IPS-NIHi11 (cell line): Measurements from ENCODE around the gene BLMH.

Experiments
- DNase-seq: peaks from one replicate; pipeline ENCODE4 v3.0.0; 2012; ENCODE audit warnings: mixed read lengths, low spot score

The BLMH gene

GRCh38 chr17:30304778-30305177 lies 13.0 kb upstream of the BLMH start:
- no peak for DNase-seq

- DNase-seq, result no peak
Observed at GRCh38 chr17:30302241-30302640, 10.5 kb upstream of the BLMH start.

GRCh38 chr17:30300818-30301217 lies 9.1 kb upstream of the BLMH start:
- DNase-seq, result no peak

- no peak for DNase-seq
Observed at GRCh38 chr17:30299000-30299399, 7.3 kb upstream of the BLMH start.

DNA sequence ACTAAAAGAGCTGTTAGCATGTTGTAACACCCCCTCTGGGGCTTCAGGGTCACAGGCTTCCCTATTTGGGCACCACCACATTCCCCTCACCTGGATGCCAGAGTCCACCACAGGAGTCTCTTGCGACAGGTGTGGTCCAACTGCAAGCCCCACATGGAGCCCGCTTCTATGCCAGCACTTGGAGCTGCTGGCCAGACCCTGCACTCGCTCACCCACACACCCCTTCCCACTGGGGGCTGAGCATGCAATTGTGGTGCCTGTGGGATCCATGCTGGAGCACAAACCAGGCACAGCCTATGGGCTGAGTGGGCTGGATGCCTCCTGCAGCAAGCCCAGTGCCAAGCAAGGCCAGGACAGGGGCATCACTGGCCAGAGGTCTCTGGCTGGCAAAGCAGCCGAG lies 6.0 kb upstream of the BLMH start:
- no peak for DNase-seq

DNA sequence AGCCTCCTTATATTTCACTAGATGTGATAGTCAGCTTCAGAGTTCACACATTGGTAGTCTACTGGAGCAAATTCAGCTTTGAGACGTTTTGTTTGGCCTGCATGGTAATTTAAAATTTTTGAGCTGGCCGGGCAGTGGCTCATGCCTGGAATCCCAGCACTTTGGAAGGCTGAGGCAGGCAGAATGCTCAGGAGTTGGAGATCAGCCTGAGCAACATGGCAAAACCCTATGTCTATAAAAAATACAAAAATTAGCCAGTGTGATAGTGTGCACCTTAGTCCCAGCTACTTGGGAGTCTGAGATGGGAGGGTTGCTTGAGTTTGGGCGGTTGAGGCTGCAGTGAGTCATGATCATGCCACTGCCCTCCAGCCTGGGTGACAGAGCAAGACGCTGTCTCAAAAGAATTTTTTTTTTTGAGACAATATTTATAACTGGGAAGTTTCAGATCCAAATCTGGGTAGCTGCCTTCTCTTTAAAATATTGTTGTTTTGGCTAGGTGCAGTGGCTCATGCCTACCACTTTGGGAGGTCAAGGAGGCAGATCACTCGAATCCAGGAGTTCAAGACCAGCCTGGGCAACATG lies 4.8 kb upstream of the BLMH start:
- no peak for DNase-seq

GRCh38 chr17:30292286-30292858 lies 628 bp upstream of the BLMH start:
- peak; percentile 78 for DNase-seq

- DNase-seq, result peak; percentile 75
Observed at GRCh38 chr17:30290696-30291542, 825 bp downstream of the BLMH start.

DNA sequence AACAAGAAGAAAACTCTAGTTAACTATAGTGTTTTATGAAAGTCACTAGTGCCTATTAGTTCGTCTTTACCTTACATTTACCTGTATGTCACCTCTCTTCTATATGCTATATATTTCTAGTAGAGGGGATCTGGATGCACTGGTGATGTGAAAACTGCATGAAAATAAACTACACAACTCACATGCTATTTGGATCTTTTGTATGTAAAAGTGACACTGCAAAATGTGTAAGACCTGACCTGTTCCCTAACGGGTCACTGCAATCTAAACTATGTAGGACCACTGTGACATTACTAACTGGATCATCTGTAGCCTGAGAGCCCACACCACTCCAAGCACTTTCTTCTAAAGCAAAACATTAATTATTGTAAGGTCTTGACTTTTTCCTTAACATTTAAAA lies 1.7 kb downstream of the BLMH start:
- no peak for DNase-seq

DNA sequence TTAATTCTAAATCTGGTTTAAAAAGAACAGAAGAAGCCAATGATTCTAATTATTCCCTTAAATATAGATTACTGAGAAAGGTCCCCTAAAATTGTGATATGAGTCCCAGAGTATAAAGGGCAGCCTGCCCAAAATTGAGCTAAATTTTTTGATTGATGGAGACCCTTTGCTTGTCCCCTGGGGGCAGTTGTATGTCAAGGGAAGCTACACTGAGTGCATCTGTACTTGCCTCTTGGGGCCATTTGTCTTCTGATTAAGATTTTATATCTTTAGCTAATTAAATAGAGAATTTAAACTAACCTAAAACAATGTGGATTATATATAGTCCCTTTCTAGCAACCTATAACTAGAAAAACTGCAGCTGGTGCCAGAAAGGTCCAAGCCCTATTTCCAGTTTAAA lies 12.6 kb downstream of the BLMH start:
- no peak for DNase-seq

- no peak for DNase-seq
Observed at GRCh38 chr17:30278032-30278431, 13.7 kb downstream of the BLMH start.

- no peak for DNase-seq
Observed at GRCh38 chr17:30275911-30276310, 15.8 kb downstream of the BLMH start.

GRCh38 chr17:30274887-30275286 lies 16.9 kb downstream of the BLMH start:
- DNase-seq, result no peak

DNA sequence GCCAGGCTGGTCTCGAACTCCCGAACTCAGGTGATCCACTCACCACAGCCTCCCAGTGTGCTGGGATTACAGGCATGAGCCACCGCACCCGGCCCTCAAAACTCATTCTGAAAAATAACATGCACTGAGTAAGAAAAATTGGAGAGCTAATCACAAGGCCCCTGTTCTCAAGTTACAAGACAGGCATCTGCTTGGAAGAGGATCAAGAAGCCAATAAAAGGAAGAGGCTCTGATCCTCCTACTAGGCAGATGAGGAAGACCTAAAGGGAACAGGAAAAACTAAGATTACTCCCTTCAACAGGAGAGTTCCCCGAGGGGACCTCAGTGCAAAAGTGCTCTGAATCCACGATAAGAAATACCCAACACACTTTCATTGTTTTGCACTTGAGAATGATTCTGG lies 18.4 kb downstream of the BLMH start:
- no peak for DNase-seq

- DNase-seq, result no peak
Observed at GRCh38 chr17:30271102-30271501, 20.6 kb downstream of the BLMH start.

- no peak for DNase-seq
Observed at GRCh38 chr17:30267625-30268024, 24.1 kb downstream of the BLMH start.

DNA sequence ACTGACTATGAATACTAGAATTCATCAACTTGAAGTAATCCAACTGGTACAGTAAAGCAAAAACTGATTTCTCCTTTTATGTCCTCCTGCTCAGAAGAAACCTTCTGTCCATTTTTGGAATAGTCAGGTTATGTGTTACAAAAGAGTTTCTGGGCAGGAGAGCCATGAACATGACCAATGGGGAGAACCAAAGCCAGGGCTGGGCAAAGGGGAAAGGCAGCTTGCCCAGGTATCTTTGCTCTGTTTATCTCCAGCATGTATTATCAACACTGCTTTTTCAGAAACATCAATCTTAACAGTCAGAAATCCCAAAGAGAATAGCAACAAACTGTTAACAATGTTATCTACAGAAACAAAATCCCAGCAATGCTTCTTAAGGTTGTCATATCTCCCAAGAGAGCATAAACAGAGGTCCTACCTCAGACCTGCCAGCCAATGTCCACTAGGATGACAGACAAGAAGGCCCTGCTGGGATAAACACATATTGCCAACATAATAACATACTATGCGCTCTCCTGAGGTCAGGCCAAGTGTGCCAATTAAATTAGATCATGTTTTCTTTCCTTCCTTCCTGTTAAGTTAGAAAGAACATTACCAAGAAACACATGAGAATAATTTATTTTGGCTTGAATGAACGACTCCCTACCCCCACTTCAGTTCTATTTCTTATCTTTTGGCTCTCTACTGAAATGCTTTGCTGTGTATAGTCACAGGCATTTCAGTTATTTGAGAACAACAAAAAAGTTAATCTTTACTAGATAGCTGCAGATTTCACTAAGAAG lies 28.0 kb downstream of the BLMH start:
- no peak for DNase-seq

GRCh38 chr17:30256756-30257506 lies 34.8 kb downstream of the BLMH start:
- DNase-seq, result no peak

DNA sequence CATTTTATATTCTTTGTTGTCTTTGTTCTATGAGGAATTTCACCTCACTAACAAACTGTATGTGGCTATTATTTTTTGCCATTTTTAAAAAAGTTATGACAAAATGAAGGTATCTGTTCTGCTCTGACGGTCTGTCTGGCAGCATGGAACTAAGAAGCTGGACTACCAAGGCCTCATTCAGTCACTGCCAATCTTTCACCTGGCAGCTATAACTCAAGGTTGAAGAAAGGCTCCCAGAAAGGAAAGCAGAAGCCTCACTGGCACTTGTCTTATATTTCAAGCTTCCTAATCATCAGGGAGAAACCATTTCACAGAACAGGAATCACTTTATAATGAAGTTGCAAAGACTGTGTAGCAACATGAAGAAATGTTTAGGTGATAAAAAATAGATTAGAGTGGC lies 37.6 kb downstream of the BLMH start:
- no peak for DNase-seq

- DNase-seq, result no peak
Observed at GRCh38 chr17:30253312-30253711, 38.4 kb downstream of the BLMH start.

DNA sequence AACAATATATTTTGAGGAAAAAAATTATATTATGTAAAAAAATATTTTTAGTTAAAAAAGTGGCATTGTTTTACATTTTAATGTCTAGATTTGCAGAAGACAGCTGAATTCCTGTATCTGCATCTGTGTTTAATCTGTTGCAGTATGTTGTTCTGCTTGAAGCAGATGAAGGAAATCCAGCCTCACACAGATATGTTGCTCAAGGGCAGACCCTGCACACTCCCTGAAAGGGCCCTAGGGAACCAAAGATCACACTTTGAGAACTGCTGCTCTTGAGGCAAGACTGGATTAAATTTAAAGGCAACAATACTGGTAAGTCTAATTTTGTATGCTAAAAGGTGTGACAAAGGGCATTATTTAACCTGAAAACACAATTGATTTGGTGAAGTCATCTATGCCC lies 39.8 kb downstream of the BLMH start:
- DNase-seq, result no peak

DNA sequence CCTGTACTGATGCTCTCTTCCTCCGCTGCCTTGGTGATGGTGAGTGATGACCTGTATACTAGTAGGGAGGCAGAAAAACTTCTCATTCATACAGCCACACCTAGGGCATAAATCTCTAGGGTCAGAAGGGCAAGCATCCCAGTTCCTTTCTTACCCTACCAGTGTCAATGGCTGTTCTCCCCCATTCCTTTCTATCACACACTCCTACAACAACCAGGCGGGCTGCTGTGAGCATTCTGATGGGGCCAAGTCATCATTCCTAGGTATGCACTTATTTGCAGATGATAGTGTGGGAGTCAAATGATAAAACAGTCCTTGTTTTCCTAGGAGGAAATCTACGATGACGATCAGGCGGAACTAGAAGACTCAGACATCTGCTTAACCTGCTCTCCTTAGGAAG lies 42.3 kb downstream of the BLMH start:
- no peak for DNase-seq
